Kidney (tissue), 14 donors: ENCODE data around the gene TRIM66. TPM values are rescaled to one million over a fixed set of nuclear protein-coding genes. Genes with fewer than 3 reads are reported as not detected.

ENCODE experiments used
- DNase-seq, 5 donors: peaks; one replicate each; pipeline ENCODE4 v3.0.0-alpha.2; 2013 to 2020
- FAIRE-seq: peaks from 2 replicates; lab custom pipeline; 2012; peaks lifted over from hg19 to GRCh38; lab: Jason Lieb, UNC
- H3K27ac ChIP-seq, 2 donors: one replicate each; pipeline ENCODE4 v1.7.0; 2013; ENCODE audit warnings: low read depth in 2 of 2, low read length in 2 of 2, inconsistent platforms in 1 of 2
- H3K27me3 ChIP-seq: one replicate; pipeline ENCODE4 v1.7.1; 2013; ENCODE audit warnings: low read length, inconsistent platforms; ENCODE audit not compliant: control insufficient read depth, insufficient read depth
- H3K36me3 ChIP-seq, 3 donors: one replicate each; pipeline versions ENCODE4 v1.7.0 to v1.7.1; 2013; ENCODE audit warnings: low read length in 3 of 3, control low read depth in 1 of 3, inconsistent platforms in 1 of 3; ENCODE audit not compliant: insufficient read depth in 3 of 3, control insufficient read depth in 2 of 3
- H3K4me1 ChIP-seq, 3 donors: one replicate each; pipeline versions ENCODE4 v1.7.0 to v1.7.1; 2013; ENCODE audit warnings: low read length in 3 of 3, inconsistent platforms in 1 of 3, low read depth in 1 of 3; ENCODE audit not compliant: control insufficient read depth in 2 of 3, insufficient read depth in 2 of 3
- H3K4me3 ChIP-seq, 3 donors: one replicate each; pipeline versions ENCODE4 v1.7.0 to v1.8.1; 2013; ENCODE audit warnings: low read length in 3 of 3, control low read depth in 1 of 3, inconsistent platforms in 1 of 3
- H3K9ac ChIP-seq, 3 donors: one replicate each; pipeline versions ENCODE4 v1.7.0 to v1.7.1; 2013; ENCODE audit warnings: low read length in 3 of 3, control low read depth in 1 of 3, inconsistent platforms in 1 of 3
- H3K9me3 ChIP-seq, 3 donors: one replicate each; pipeline versions ENCODE4 v1.7.0 to v1.7.1; 2013; ENCODE audit warnings: low read length in 3 of 3, control low read depth in 1 of 3, inconsistent platforms in 1 of 3; ENCODE audit not compliant: control insufficient read depth in 2 of 3, insufficient read depth in 1 of 3
- intact Hi-C: fragments of 100-400 bp; cut with DNase I; formaldehyde crosslinking; loops from one replicate; pipeline ENCODE4 v1.11.1; 2022
- polyA plus RNA-seq: library from polyadenylated mRNA; stranded (reverse); fragments of 350-450 nt; fragmentation: Illumina TruSeq; extraction: RNeasy Lipid Tissue Mini Kit (QIAGEN cat#74804); gene quantifications from one replicate; pipeline ENCODE4 v1.2.3, GENCODE V29; 2014; ENCODE audit warnings: low read depth, low replicate concordance; ENCODE audit not compliant: insufficient read depth
- total RNA-seq: library from RNA; stranded (reverse); fragmentation: NEBNext Ultra II Directional; extraction: Animal tissue kit (Norgen Biotek cat#: 25700); gene quantifications from one replicate; pipeline ENCODE4 v1.2.1, GENCODE V29; 2021
- TF ChIP-seq, protein P1 (sequence below): IDR thresholded peaks from 3 replicates; pipeline ENCODE4 v1.5.1; 2012; ENCODE audit warnings: mild to moderate bottlenecking, moderate library complexity, borderline replicate concordance; ENCODE audit not compliant: insufficient read depth; ENCODE audit errors: extremely low read depth
- donor health status: control.
- donor health status: control.
- donor health status: control.
- donor health status: control.
- donor health status: control.
- donor health status: DM: yes; HTN: yes; CAD: no.
- donor health status: Normal renal cell carcinoma (clear cell type).

Gene TRIM66
- total and polyA plus RNA-seq, 2 donors from 2014 or later: 1.4 to 25.7 TPM

DNA sequence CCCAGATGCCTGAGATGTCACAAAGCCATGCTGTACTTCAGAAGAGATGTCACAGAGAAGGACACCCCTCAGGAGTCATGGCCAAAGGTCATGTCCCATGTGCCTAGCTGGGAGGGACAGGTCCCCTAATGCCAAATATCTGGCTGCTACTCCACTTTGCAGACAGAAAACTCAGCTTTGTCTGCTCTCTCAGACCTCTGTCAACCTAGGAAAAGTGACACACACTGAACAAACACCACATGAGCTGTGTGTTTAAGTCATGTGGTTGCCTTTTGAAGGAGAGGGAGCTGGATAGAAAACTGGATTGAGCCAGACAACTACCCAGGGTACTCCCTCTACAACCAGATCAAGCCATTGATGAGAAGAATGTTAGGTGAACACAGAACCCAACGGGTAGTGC, 3.5 kb downstream of the TRIM66 start:
- peaks cover under 1 to 10% (median 7%) of the 10 kb centered on the region in 3 donors for H3K4me1 ChIP-seq
- FAIRE-seq: no peak
- no peak for DNase-seq
- H3K9me3 ChIP-seq: no peaks in the 10 kb centered on the region
- no peak overlapping the region for H3K4me3 ChIP-seq
- no peak overlapping the region for H3K9ac ChIP-seq
- H3K27ac ChIP-seq: no peak overlapping the region
- intact Hi-C loops: no loop called here
- TF ChIP-seq, protein P1, sequence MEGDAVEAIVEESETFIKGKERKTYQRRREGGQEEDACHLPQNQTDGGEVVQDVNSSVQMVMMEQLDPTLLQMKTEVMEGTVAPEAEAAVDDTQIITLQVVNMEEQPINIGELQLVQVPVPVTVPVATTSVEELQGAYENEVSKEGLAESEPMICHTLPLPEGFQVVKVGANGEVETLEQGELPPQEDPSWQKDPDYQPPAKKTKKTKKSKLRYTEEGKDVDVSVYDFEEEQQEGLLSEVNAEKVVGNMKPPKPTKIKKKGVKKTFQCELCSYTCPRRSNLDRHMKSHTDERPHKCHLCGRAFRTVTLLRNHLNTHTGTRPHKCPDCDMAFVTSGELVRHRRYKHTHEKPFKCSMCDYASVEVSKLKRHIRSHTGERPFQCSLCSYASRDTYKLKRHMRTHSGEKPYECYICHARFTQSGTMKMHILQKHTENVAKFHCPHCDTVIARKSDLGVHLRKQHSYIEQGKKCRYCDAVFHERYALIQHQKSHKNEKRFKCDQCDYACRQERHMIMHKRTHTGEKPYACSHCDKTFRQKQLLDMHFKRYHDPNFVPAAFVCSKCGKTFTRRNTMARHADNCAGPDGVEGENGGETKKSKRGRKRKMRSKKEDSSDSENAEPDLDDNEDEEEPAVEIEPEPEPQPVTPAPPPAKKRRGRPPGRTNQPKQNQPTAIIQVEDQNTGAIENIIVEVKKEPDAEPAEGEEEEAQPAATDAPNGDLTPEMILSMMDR: no peak
- peaks cover under 1 to 3% (median under 1%) of the 10 kb centered on the region in 3 donors for H3K36me3 ChIP-seq
- no peaks in the 10 kb centered on the region for H3K27me3 ChIP-seq

DNA sequence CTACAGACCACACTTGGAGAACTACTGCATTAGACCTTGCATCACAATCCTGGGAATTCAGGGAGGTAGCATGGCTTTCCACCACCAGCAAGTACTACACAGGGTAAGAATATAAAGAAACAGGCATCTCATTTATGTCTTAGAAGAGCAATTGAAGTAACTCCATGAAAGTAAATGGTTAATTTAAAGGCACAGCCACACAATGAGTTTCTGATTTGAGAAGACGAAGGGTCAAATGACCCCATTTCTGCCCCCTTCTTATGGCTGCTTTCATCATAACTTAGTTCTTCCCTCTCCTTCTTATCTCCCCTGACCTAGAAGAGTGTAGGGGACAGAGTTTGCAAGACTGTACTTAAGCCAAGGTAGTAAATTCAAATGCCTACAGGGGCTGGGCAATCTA, 6.0 kb downstream of the TRIM66 start:
- H3K9ac ChIP-seq: no peak overlapping the region
- H3K27ac ChIP-seq: no peak overlapping the region
- intact Hi-C loops: no loop called here
- H3K27me3 ChIP-seq: no peaks in the 10 kb centered on the region
- FAIRE-seq (no peak), DNase-seq (no peak)
- peaks cover 0 to 7% (median 0%) of the 10 kb centered on the region in 3 donors for H3K36me3 ChIP-seq
- peaks cover under 1 to 4% (median 2%) of the 10 kb centered on the region in 3 donors for H3K4me1 ChIP-seq
- H3K9me3 ChIP-seq: no peaks in the 10 kb centered on the region
- TF ChIP-seq, protein P1: no peak
- no peak overlapping the region for H3K4me3 ChIP-seq

DNA sequence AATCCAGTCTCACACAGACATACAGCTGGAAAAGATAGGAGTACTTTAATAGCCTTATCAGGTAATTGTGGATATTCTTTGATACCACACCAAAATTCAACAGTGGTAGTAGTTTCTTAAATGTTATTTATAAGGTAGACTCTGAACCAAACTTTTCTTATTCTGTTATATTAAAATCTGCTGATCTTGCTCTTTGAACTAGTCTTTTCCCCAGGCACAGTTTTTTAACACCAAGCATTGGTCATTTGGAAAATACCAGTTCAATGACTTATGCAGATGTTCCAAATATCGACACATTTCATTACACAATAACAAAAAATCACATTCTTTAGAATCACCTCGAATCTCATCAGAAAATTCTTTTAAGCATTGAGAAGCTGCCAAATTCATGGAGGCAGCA, 7.6 kb downstream of the TRIM66 start:
- no peaks in the 10 kb centered on the region for H3K27me3 ChIP-seq
- no peaks in the 10 kb centered on the region for H3K9me3 ChIP-seq
- TF ChIP-seq, protein P1: no peak
- H3K4me1 ChIP-seq: peaks cover 0 to 4% (median 2%) of the 10 kb centered on the region in 3 donors
- FAIRE-seq (no peak), DNase-seq (no peak)
- H3K4me3 ChIP-seq: no peak overlapping the region
- no peak overlapping the region for H3K9ac ChIP-seq
- H3K27ac ChIP-seq: no peak overlapping the region
- H3K36me3 ChIP-seq: peaks cover 0 to 10% (median 4%) of the 10 kb centered on the region in 3 donors
- intact Hi-C loops: no loop called here

DNA sequence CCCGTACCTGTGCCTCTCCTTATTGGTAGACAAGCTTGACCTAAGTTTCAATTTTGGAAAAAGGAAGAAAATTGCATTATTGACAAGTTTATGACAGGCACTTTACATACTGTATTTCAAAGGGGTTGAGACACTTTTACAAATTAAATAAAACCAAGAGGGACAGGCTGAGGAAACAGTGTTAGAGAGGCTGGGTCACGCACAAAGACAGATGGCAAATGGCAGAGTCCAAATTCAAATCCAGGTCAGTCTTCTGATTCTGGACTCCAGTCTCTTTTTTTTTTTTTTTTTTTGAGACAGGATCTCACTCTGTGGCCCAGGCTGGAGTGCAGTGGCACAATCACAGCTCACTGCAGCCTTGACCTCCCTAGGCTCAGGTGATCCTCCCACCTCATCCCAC, 10.1 kb downstream of the TRIM66 start:
- H3K27me3 ChIP-seq: no peaks in the 10 kb centered on the region
- H3K9ac ChIP-seq: no peak overlapping the region
- H3K36me3 ChIP-seq: peaks cover 0 to 12% (median 4%) of the 10 kb centered on the region in 3 donors
- peaks cover 0 to 4% (median 2%) of the 10 kb centered on the region in 3 donors for H3K4me1 ChIP-seq
- no peak for FAIRE-seq
- no peak overlapping the region for H3K4me3 ChIP-seq
- intact Hi-C loops: no loop called here
- TF ChIP-seq, protein P1: no peak
- no peak for DNase-seq
- no peak overlapping the region for H3K27ac ChIP-seq
- no peaks in the 10 kb centered on the region for H3K9me3 ChIP-seq
